HepG2 (cell line): ENCODE data around the gene ATP2B2. TPM values are rescaled to one million over a fixed set of nuclear protein-coding genes. Genes with fewer than 3 reads are reported as not detected.

Experiments
- ATAC-seq: fragments of 200-7000 bp; cut with Tn5 transposase; 3 replicates; pipeline ENCODE4 v1.9.1; 2020; ENCODE audit warnings: mild to moderate bottlenecking, moderate library complexity
- BruUV-seq: library from RNA; stranded (reverse); fragments of 400-500 nt; replicated peaks from 2 replicates; lab custom pipeline; 2021; lab: Mats Ljungman, UMichigan
- CTCF ChIA-PET: fragments of 300-600 bp; formaldehyde crosslinking; extraction: SDS; loops from one replicate; lab custom pipeline; 2021; ENCODE audit warnings: low total read pairs, inconsistent platforms, low intra/inter-chr PET ratio; lab: Yijun Ruan, JAX
- POLR2A ChIA-PET: fragments of 350-600 bp; sonication (Branson Sonifier 250); formaldehyde crosslinking; loops from one replicate; lab custom pipeline; 2020; ENCODE audit warnings: antibody characterized with exemption, inconsistent platforms; lab: Yijun Ruan, JAX
- DNase-seq: peaks from one replicate; pipeline ENCODE4 v3.0.0-alpha.2; 2015; ENCODE audit warnings: low spot score
- FAIRE-seq: peaks from 3 replicates; lab custom pipeline; 2011; peaks lifted over from hg19 to GRCh38; lab: Jason Lieb, UNC
- H2AFZ ChIP-seq: one replicate; pipeline ENCODE4 v1.6.1; 2011; ENCODE audit warnings: low read length, inconsistent platforms
- H3K27ac ChIP-seq: fragments of 300-600 bp; 3 replicates; pipeline ENCODE4 v1.8.0; 2011; ENCODE audit warnings: mixed run types, mild to moderate bottlenecking, mixed read lengths, low read length, inconsistent platforms; ENCODE audit not compliant: insufficient read depth; ENCODE audit errors: extremely low read length
- H3K27me3 ChIP-seq, 2 experiments: fragments of 200-600 bp in 1 of 2; 2 replicates in 1 of 2; 3 replicates in 1 of 2; pipeline versions ENCODE4 v1.6.0 to v1.8.0; 2011; ENCODE audit warnings: low read length in 2 of 2, mild to moderate bottlenecking in 2 of 2, moderate library complexity in 2 of 2, inconsistent platforms in 1 of 2; ENCODE audit not compliant: insufficient read depth in 2 of 2, control insufficient read depth in 1 of 2
- H3K36me3 ChIP-seq, 2 experiments: fragments of 200-600 bp in 1 of 2; replicated peaks in 1 of 2; 2 replicates in 1 of 2; 3 replicates in 1 of 2; pipeline versions ENCODE4 v1.5.1 to v1.8.0; 2011; ENCODE audit warnings: low read length in 2 of 2, inconsistent platforms in 1 of 2; ENCODE audit not compliant: insufficient read depth in 2 of 2, control insufficient read depth in 1 of 2
- H3K4me1 ChIP-seq: 2 replicates; pipeline ENCODE4 v1.5.1; 2012; ENCODE audit warnings: low read length, inconsistent platforms; ENCODE audit not compliant: insufficient read depth
- H3K4me2 ChIP-seq: 2 replicates; pipeline ENCODE4 v1.6.0; 2011; ENCODE audit warnings: low read depth, low read length, inconsistent platforms
- H3K4me3 ChIP-seq, 3 experiments: fragments of 200-600 bp in 1 of 3; sonication (generic), shearing (Covaris generic) in 1 of 3; replicated peaks in 1 of 3; 2 replicates each; pipeline ENCODE4 v1.5.1; 2011 to 2016; ENCODE audit warnings: low read length in 3 of 3, inconsistent platforms in 2 of 3, low read depth in 2 of 3, mild to moderate bottlenecking in 2 of 3, control low read depth in 1 of 3, mixed read lengths in 1 of 3; ENCODE audit not compliant: insufficient read depth in 1 of 3
- H3K79me2 ChIP-seq: one replicate; pipeline ENCODE4 v1.6.1; 2011; ENCODE audit warnings: low read length, inconsistent platforms; ENCODE audit not compliant: insufficient read depth
- H3K9ac ChIP-seq: 2 replicates; pipeline ENCODE4 v1.6.0; 2011; ENCODE audit warnings: mild to moderate bottlenecking, low read depth, low read length, inconsistent platforms; ENCODE audit not compliant: insufficient read depth
- H3K9me3 ChIP-seq: 2 replicates; pipeline ENCODE4 v1.5.1; 2012; ENCODE audit warnings: mild to moderate bottlenecking, low read length
- H4K20me1 ChIP-seq: 2 replicates; pipeline ENCODE4 v1.6.0; 2011; ENCODE audit warnings: inconsistent platforms, mild to moderate bottlenecking, low read length, moderate library complexity; ENCODE audit not compliant: insufficient read depth
- AGO1 ChIP-seq: fragments of 200-400 bp; formaldehyde crosslinking; IDR thresholded peaks from 2 replicates; pipeline ENCODE4 v1.6.1; 2017; ENCODE audit warnings: mild to moderate bottlenecking, low read depth, low read length, moderate library complexity; ENCODE audit not compliant: poor library complexity, severe bottlenecking
- FLYWCH1 ChIP-seq: sonication (generic); formaldehyde crosslinking; IDR thresholded peaks from 2 replicates; pipeline ENCODE4 v1.8.1; 2023; ENCODE audit warnings: mild to moderate bottlenecking, missing genetic modification reagents
- FOXK2 ChIP-seq: fragments of 450-650 bp; IDR thresholded peaks from 2 replicates; pipeline ENCODE4 v1.6.1; 2016
- MXI1 ChIP-seq: IDR thresholded peaks from 3 replicates; pipeline ENCODE4 v1.6.1; 2012; ENCODE audit warnings: low read depth, low read length, inconsistent platforms, borderline replicate concordance
- NPAS2 ChIP-seq: sonication (generic); formaldehyde crosslinking; IDR thresholded peaks from 2 replicates; pipeline ENCODE4 v1.8.0; 2022; ENCODE audit warnings: mild to moderate bottlenecking, missing genetic modification reagents, borderline replicate concordance
- NR2F2 ChIP-seq: IDR thresholded peaks from 2 replicates; pipeline ENCODE4 v1.6.1; 2012; ENCODE audit warnings: low read depth, inconsistent platforms, borderline replicate concordance
- PAWR ChIP-seq: sonication (generic); formaldehyde crosslinking; IDR thresholded peaks from 2 replicates; pipeline ENCODE4 v1.4.0; 2020; ENCODE audit warnings: missing genetic modification reagents, mild to moderate bottlenecking, borderline replicate concordance
- TARDBP ChIP-seq: sonication (generic); formaldehyde crosslinking; IDR thresholded peaks from 2 replicates; pipeline ENCODE4 v1.8.0; 2022; ENCODE audit warnings: mild to moderate bottlenecking, missing genetic modification reagents
- THYN1 ChIP-seq: sonication (generic); formaldehyde crosslinking; IDR thresholded peaks from 2 replicates; pipeline ENCODE4 v1.8.1; 2023; ENCODE audit warnings: low read depth, mild to moderate bottlenecking, moderate library complexity, missing genetic modification reagents, borderline replicate concordance
- ZNF33B ChIP-seq: sonication (generic); formaldehyde crosslinking; IDR thresholded peaks from 2 replicates; pipeline ENCODE4 v1.5.1; 2020; ENCODE audit warnings: mild to moderate bottlenecking, missing genetic modification reagents
- ZNF460 ChIP-seq: sonication (generic); formaldehyde crosslinking; IDR thresholded peaks from 2 replicates; pipeline ENCODE4 v1.5.1; 2020; ENCODE audit warnings: missing genetic modification reagents, mild to moderate bottlenecking, borderline replicate concordance
- ZNF546 ChIP-seq: sonication (generic); formaldehyde crosslinking; conservative IDR thresholded peaks from 2 replicates; pipeline ENCODE4 v1.8.1; 2023; ENCODE audit warnings: mild to moderate bottlenecking, missing genetic modification reagents
- ZNF570 ChIP-seq: sonication (generic); formaldehyde crosslinking; IDR thresholded peaks from 2 replicates; pipeline ENCODE4 v1.4.0; 2020; ENCODE audit warnings: mild to moderate bottlenecking, missing genetic modification reagents, borderline replicate concordance
- WGBS: methylation state at CpG from one replicate; pipeline ENCODE4 v1.1.6; 2017; ENCODE audit warnings: low lambda C conversion rate; 5-methylcytosine and 5-hydroxymethylcytosine counted together
- in situ Hi-C: cut with HindIII; loops from 2 replicates; pipeline ENCODE4 v1.10.0; 2017; ENCODE audit warnings: low pct_unique_long_range_greater_than_20kb; ENCODE audit not compliant: extremely low pct_ligation_motif_present
- intact Hi-C: fragments of 100-400 bp; cut with micrococcal nuclease; formaldehyde crosslinking; loops from one replicate; pipeline ENCODE4 v1.10.0; 2022; ENCODE audit not compliant: unreplicated experiment
- polyA plus RNA-seq, 8 experiments: library from polyadenylated mRNA; depleted of rRNA in 3 of 8; stranded (reverse) in 7 of 8; unstranded in 1 of 8; fragments of >200 nt; fragmentation: Illumina TruSeq in 4 of 8; extraction: Trizol in 4 of 8; gene quantifications; 2 replicates each; pipeline versions ENCODE4 v1.2.1 to v1.2.3, GENCODE V29; 2011 to 2016; ENCODE audit warnings: low read depth in 4 of 8, missing spikeins in 1 of 8, mixed read lengths in 1 of 8; ENCODE audit not compliant: insufficient read depth in 1 of 8
- total RNA-seq, 5 experiments: library from RNA; depleted of rRNA; stranded (reverse); fragments of >200 nt; fragmentation: Illumina TruSeq; extraction: Trizol; gene quantifications; 2 replicates each; pipeline ENCODE4 v1.2.3, GENCODE V29; 2016; ENCODE audit warnings: low read depth in 1 of 5
- TF ChIP-seq, protein P1 (sequence below): sonication (generic); formaldehyde crosslinking; IDR thresholded peaks from 2 replicates; pipeline ENCODE4 v1.4.0; 2020; ENCODE audit warnings: missing genetic modification reagents
- TF ChIP-seq, protein P2 (sequence below): sonication (generic); formaldehyde crosslinking; IDR thresholded peaks from 2 replicates; pipeline ENCODE4 v1.9.0; 2021; ENCODE audit warnings: missing genetic modification reagents, borderline replicate concordance

Gene ATP2B2
- total and polyA plus RNA-seq, 2 of the 13 experiments (the other 11 are each of a cell fraction or from before 2014, with no cell fraction given) = 1.5 to 2.3 TPM

DNA sequence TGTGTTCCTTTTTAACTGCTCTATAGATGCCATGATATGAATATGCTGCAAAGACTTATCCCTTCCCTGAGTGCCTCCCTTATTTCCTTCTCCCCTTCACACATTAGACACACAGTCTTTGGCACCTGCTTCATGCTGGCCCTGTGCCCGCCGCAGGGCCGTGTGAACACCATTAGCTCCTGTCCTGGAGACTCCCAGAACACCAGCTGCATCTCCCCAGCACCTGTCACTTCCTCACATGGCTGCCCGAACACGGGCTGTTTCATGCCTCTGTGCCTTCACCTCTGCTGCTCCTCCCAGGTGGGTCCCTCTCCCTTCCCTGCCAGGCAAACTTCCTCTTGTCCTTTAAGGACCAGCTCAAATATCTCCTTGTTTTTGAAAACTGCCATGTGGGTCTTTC lies 144.0 kb downstream of the ATP2B2 start:
- Histone ChIP-seq H2AFZ (no peak overlapping the region), H4K20me1 (no peaks in the 10 kb centered on the region), H3K4me1 (no peaks in the 10 kb centered on the region), H3K27ac (no peak overlapping the region), H3K4me3 (no peak overlapping the region), H3K4me2 (no peak overlapping the region), H3K79me2 (no peaks in the 10 kb centered on the region), H3K9me3 (no peaks in the 10 kb centered on the region), H3K9ac (no peak overlapping the region), H3K36me3 (no peaks in the 10 kb centered on the region; a peak in 1 of 5 replicates), H3K27me3 (no peaks in the 10 kb centered on the region)
- DNase-seq = no peak
- ATAC-seq = no peak
- no TSS peak for BruUV-seq
- no peak for TF ChIP-seq TARDBP
- no peak for TF ChIP-seq FLYWCH1 (CRISPR knock-in tag)
- no peak for TF ChIP-seq THYN1 (CRISPR knock-in tag)
- TF ChIP-seq, protein P1, sequence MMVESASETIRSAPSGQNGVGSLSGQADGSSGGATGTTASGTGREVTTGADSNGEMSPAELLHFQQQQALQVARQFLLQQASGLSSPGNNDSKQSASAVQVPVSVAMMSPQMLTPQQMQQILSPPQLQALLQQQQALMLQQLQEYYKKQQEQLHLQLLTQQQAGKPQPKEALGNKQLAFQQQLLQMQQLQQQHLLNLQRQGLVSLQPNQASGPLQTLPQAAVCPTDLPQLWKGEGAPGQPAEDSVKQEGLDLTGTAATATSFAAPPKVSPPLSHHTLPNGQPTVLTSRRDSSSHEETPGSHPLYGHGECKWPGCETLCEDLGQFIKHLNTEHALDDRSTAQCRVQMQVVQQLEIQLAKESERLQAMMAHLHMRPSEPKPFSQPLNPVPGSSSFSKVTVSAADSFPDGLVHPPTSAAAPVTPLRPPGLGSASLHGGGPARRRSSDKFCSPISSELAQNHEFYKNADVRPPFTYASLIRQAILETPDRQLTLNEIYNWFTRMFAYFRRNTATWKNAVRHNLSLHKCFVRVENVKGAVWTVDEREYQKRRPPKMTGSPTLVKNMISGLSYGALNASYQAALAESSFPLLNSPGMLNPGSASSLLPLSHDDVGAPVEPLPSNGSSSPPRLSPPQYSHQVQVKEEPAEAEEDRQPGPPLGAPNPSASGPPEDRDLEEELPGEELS (CRISPR knock-in tag) = no peak
- no peak for TF ChIP-seq AGO1
- POLR2A ChIA-PET = no interaction called here
- WGBS = 55% methylated on average over 5 of the region's 5 CpGs
- intact Hi-C loops (no loop called here), in situ Hi-C loops (no loop called here)
- no peak for FAIRE-seq
- CTCF ChIA-PET = no interaction called here

DNA sequence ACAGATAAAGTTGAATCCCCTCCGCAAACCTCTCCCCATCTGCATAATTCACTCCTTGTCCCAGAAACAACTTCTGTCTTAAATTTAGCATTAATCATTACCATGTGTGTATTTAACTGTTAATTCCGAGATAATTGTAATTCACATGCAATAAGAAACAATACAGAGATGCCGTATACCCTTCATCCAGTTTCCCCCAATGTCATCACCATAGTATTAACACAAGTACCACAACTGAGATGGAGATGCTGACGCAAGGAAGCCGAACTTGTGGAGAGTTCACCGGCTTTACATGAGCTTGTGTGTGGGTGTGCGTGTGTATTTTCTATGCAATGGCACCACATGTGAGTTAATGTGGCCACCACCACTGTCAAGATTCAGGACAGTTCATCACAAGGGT lies 144.9 kb downstream of the ATP2B2 start:
- Histone ChIP-seq H3K79me2 (no peaks in the 10 kb centered on the region), H3K9me3 (no peaks in the 10 kb centered on the region), H4K20me1 (no peaks in the 10 kb centered on the region), H3K27ac (no peak overlapping the region), H3K36me3 (no peaks in the 10 kb centered on the region; a peak in 1 of 5 replicates), H3K4me1 (no peaks in the 10 kb centered on the region), H3K4me3 (no peak overlapping the region), H3K27me3 (no peaks in the 10 kb centered on the region), H3K9ac (no peak overlapping the region), H3K4me2 (no peak overlapping the region), H2AFZ (no peak overlapping the region)
- ATAC-seq = no peak
- intact Hi-C loops = no loop called here
- TF ChIP-seq ZNF33B (CRISPR knock-in tag) (no peak), NR2F2 (no peak), ZNF570 (CRISPR knock-in tag) (no peak), FOXK2 (no peak), ZNF460 (CRISPR knock-in tag) (no peak), PAWR (CRISPR knock-in tag) (no peak), ZNF546 (no peak), MXI1 (no peak), NPAS2 (CRISPR knock-in tag) (no peak)
- TF ChIP-seq, protein P2, sequence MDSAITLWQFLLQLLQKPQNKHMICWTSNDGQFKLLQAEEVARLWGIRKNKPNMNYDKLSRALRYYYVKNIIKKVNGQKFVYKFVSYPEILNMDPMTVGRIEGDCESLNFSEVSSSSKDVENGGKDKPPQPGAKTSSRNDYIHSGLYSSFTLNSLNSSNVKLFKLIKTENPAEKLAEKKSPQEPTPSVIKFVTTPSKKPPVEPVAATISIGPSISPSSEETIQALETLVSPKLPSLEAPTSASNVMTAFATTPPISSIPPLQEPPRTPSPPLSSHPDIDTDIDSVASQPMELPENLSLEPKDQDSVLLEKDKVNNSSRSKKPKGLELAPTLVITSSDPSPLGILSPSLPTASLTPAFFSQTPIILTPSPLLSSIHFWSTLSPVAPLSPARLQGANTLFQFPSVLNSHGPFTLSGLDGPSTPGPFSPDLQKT (CRISPR knock-in tag) = no peak
- no peak for FAIRE-seq
- 89% methylated on average over 7 of the region's 7 CpGs for WGBS
- POLR2A ChIA-PET = no interaction called here
- CTCF ChIA-PET = no interaction called here
- in situ Hi-C loops = no loop called here
- no peak for DNase-seq
- BruUV-seq = no TSS peak
